T-cell (primary cell): ENCODE measurements around the gene UBA6. TPM values are rescaled to one million over a fixed set of nuclear protein-coding genes. Genes with fewer than 3 reads are reported as not detected.
"Not testable (repeated sequence)": the region's sequence is repeated elsewhere in the genome, so short reads cannot be mapped to it uniquely, and the experiment has no call there.

Experiments
- ATAC-seq, 4 experiments: fragments of 200-7000 bp in 3 of 4; fragments of 150-1000 bp in 1 of 4; cut with Tn5 transposase; replicated peaks in 1 of 4; 1 replicate in 3 of 4; 2 replicates in 1 of 4; pipeline ENCODE4 v1.10.0; 2021; ENCODE audit warnings: moderate library complexity in 3 of 4, mild to moderate bottlenecking in 2 of 4, moderate number of reproducible peaks in 1 of 4
- CTCF ChIA-PET, 2 donors: fragments of 300-600 bp; sonication (Branson Sonifier 250); formaldehyde crosslinking; loops; one replicate each; lab custom pipeline; 2022; ENCODE audit warnings: antibody characterized with exemption in 2 of 2; lab: Charles Lee
- POLR2A ChIA-PET, 2 donors: fragments of 300-600 bp; sonication (Branson Sonifier 250); formaldehyde crosslinking; loops; one replicate each; lab custom pipeline; 2022; ENCODE audit warnings: antibody characterized with exemption in 2 of 2; lab: Charles Lee
- DNase-seq, 35 experiments: peaks; one replicate each; pipeline versions ENCODE4 v3.0.0 to v3.0.0-alpha.2; 2013 to 2023
- H3K27ac ChIP-seq: one replicate; pipeline ENCODE4 v1.5.1; 2013; ENCODE audit warnings: low read length
- H3K27me3 ChIP-seq, 2 experiments: replicated peaks in 1 of 2; 1 replicate in 1 of 2; 2 replicates in 1 of 2; pipeline versions ENCODE4 v1.6.1 to v1.7.0; 2013; ENCODE audit warnings: low read length in 1 of 2, mixed read lengths in 1 of 2; ENCODE audit not compliant: control insufficient read depth in 2 of 2, insufficient read depth in 2 of 2; ENCODE audit errors: extremely low read depth in 1 of 2
- H3K36me3 ChIP-seq, 2 donors: 1 replicate in 1 of 2; 2 replicates in 1 of 2; pipeline versions ENCODE4 v1.6.1 to v1.7.0; 2013; ENCODE audit warnings: low read length in 1 of 2; ENCODE audit not compliant: control insufficient read depth in 2 of 2, insufficient read depth in 1 of 2; ENCODE audit errors: extremely low read depth in 1 of 2
- H3K4me1 ChIP-seq, 2 experiments: 1 replicate in 1 of 2; 2 replicates in 1 of 2; pipeline versions ENCODE4 v1.6.1 to v1.7.0; 2013; ENCODE audit warnings: low read length in 2 of 2, mixed read lengths in 1 of 2; ENCODE audit not compliant: insufficient read depth in 2 of 2, control insufficient read depth in 1 of 2; ENCODE audit errors: extremely low read depth in 1 of 2
- H3K4me3 ChIP-seq, 2 donors: 1 replicate in 1 of 2; 2 replicates in 1 of 2; pipeline versions ENCODE4 v1.5.1 to v1.7.0; 2013; ENCODE audit warnings: mild to moderate bottlenecking in 2 of 2, low read length in 1 of 2, moderate library complexity in 1 of 2; ENCODE audit not compliant: control insufficient read depth in 1 of 2; ENCODE audit errors: extremely low read depth in 1 of 2
- H3K9me3 ChIP-seq: 2 replicates; pipeline ENCODE4 v1.7.0; 2013
- H3K27ac Mint-ChIP-seq, 2 donors: one replicate each; pipeline ENCODE4 v1.8.0; 2020 to 2021; ENCODE audit warnings: mild to moderate bottlenecking in 2 of 2, mixed read lengths in 2 of 2
- H3K27me3 Mint-ChIP-seq, 2 donors: one replicate each; pipeline ENCODE4 v1.8.0; 2021 to 2022; ENCODE audit warnings: mixed read lengths in 2 of 2
- H3K36me3 Mint-ChIP-seq: one replicate; pipeline ENCODE4 v1.8.0; 2021; ENCODE audit warnings: mixed read lengths
- H3K4me1 Mint-ChIP-seq, 3 donors: one replicate each; pipeline ENCODE4 v1.8.0; 2020 to 2022; ENCODE audit warnings: mixed read lengths in 3 of 3, mild to moderate bottlenecking in 1 of 3
- H3K4me3 Mint-ChIP-seq, 3 donors: one replicate each; pipeline ENCODE4 v1.8.0; 2020 to 2022; ENCODE audit warnings: mild to moderate bottlenecking in 3 of 3, mixed read lengths in 3 of 3, moderate library complexity in 3 of 3
- H3K9me3 Mint-ChIP-seq, 3 donors: one replicate each; pipeline ENCODE4 v1.8.0; 2020 to 2022; ENCODE audit warnings: mixed read lengths in 3 of 3
- WGBS: methylation state at CpG from one replicate; pipeline ENCODE4 v1.1.5; 2013; ENCODE audit warnings: missing lambda C conversion rate; ENCODE audit not compliant: insufficient coverage; 5-methylcytosine and 5-hydroxymethylcytosine counted together
- total RNA-seq, 35 experiments: library from RNA in 6 of 35; stranded (reverse) in 6 of 35; fragments of 120-200 nt in 1 of 35; gene quantifications; one replicate each; pipeline versions ENCODE4 v1.2.1 to v1.2.4 and lab custom pipeline; 2013 to 2026

The UBA6 gene
- total RNA-seq, 5 donors from 2014 or later (not counting 1 experiment from before 2014, with no cell fraction given): 42.3 to 48.4 (median 43.0) TPM

DNA sequence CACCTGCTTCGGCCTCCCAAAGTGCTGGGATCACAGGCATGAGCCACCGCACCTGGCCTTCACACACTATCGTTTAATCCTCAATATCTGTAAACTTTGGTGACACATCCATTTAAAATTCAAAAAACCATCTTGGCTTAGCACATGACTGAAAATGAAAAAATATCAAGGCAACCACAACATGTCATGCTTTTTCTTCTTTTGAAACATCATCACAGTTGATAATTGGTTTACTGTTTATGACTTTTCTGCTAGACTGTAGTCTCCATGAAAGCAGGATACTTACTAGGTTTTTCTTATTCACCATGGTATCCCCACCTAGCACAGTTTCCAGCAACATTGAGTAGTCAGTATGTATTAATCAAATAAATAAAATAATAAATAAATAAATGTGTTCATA, 42.2 kb upstream of the UBA6 start:
- Mint-ChIP-seq H3K36me3 (peaks cover 10% of the 10 kb centered on the region), H3K4me1 (peaks cover 0 to 3% (median 2%) of the 10 kb centered on the region in 3 donors), H3K9me3 (no peaks in the 10 kb centered on the region), H3K27ac (no peak overlapping the region), H3K4me3 (no peak overlapping the region), H3K27me3 (no peaks in the 10 kb centered on the region)
- no peaks in the 10 kb centered on the region for H3K4me1 ChIP-seq
- ATAC-seq (no peak), DNase-seq (no peak)
- H3K27me3 ChIP-seq: no peaks in the 10 kb centered on the region
- CTCF ChIA-PET: no interaction called here
- no peaks in the 10 kb centered on the region for H3K36me3 ChIP-seq
- 83% methylated on average over 3 of the region's 3 CpGs for WGBS
- H3K27ac ChIP-seq: no peak overlapping the region
- POLR2A ChIA-PET: no interaction called here
- no peak overlapping the region for H3K4me3 ChIP-seq
- no peaks in the 10 kb centered on the region for H3K9me3 ChIP-seq

DNA sequence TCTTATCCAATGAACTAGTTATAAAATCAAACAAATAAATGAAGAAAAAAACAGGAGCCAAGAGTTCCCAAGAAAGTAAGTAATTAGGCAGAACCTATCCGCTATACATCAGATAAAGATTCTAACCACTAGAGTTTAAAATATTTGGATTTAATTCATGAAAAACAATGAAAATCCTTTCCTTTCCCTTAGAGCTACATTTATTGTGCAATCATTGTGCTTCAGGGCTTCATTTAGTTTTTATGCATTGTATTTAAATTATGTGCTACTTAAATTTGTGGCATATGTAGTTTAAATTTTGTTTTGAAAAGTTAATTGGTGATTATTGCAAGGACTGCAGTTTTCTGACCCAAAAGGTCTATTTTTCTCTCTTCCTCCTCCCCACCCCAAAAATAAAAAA, 35.3 kb upstream of the UBA6 start:
- Histone ChIP-seq H3K9me3 (no peaks in the 10 kb centered on the region), H3K4me3 (no peak overlapping the region), H3K27me3 (no peaks in the 10 kb centered on the region), H3K36me3 (no peaks in the 10 kb centered on the region), H3K27ac (no peak overlapping the region), H3K4me1 (no peaks in the 10 kb centered on the region)
- ATAC-seq (no peak), DNase-seq (no peak)
- CTCF ChIA-PET: interaction anchor here in 1 of 2 donors (1.9 kb wide), 1 partner anchor 11 kb away, joined by 5 read pairs; no protein-coding TSS in a partner anchor
- POLR2A ChIA-PET: no interaction called here
- Mint-ChIP-seq H3K36me3 (peaks cover 6% of the 10 kb centered on the region), H3K4me1 (no peaks in the 10 kb centered on the region), H3K4me3 (no peak overlapping the region), H3K27ac (no peak overlapping the region), H3K9me3 (no peaks in the 10 kb centered on the region), H3K27me3 (no peaks in the 10 kb centered on the region)
- WGBS: no CpG with 5 or more reads among the region's 1 CpG

DNA sequence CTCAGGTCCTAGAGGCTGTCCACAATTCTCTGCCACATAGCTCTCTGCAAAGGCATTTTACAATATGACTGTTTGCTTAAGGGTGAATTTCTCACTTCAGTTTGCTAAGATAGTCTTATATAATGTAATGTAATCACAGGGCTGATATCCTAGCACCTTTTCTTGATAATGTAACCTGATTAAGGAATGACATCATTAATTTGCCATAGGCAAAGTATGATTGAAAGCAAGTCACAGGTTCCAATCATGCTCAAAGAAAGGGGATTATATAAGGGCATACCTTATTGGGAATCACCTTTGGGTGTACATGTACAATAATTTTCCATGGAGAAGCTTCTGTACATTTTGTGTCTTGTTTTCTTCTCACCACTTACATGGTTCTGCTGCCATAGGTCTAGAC, 34.4 kb upstream of the UBA6 start:
- Histone ChIP-seq H3K4me3 (no peak overlapping the region), H3K27me3 (no peaks in the 10 kb centered on the region), H3K9me3 (no peaks in the 10 kb centered on the region), H3K27ac (no peak overlapping the region), H3K4me1 (no peaks in the 10 kb centered on the region), H3K36me3 (no peaks in the 10 kb centered on the region)
- DNase-seq: no peak
- Mint-ChIP-seq H3K27ac (no peak overlapping the region), H3K9me3 (no peaks in the 10 kb centered on the region), H3K36me3 (peaks cover 6% of the 10 kb centered on the region), H3K4me1 (no peaks in the 10 kb centered on the region), H3K4me3 (no peak overlapping the region), H3K27me3 (no peaks in the 10 kb centered on the region)
- ATAC-seq: no peak
- ChIA-PET POLR2A (no interaction called here), CTCF (interaction anchor here (0.6 to 1.9 kb wide), 4 partner anchors 11 to 14 kb away, joined by 3 to 6 read pairs (median 4); no protein-coding TSS in a partner anchor)

DNA sequence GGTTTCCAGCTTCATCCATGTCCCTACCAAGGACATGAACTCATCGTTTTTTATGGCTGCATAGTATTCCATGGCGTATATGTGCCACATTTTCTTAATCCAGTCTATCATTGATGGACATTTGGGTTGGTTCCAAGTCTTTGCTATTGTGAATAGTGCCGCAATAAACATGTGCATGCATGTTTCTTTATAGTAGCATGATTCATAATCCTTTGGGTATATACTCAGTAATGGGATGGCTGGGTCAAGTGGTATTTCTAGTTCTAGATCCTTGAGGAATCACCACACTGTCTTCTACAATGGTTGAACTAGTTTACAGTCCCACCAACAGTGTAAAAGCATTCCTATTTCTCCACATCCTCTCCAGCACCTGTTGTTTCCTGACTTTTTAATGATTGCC, 29.6 kb upstream of the UBA6 start:
- CTCF ChIA-PET, H3K9me3 ChIP-seq, H3K27me3 ChIP-seq, H3K36me3 ChIP-seq, H3K9me3 Mint-ChIP-seq, H3K27ac Mint-ChIP-seq, H3K4me1 ChIP-seq, H3K27ac ChIP-seq, H3K4me1 Mint-ChIP-seq, H3K27me3 Mint-ChIP-seq, H3K4me3 Mint-ChIP-seq, POLR2A ChIA-PET, ATAC-seq, DNase-seq, H3K4me3 ChIP-seq: not testable (repeated sequence)
- H3K36me3 Mint-ChIP-seq: peaks cover 19% of the 10 kb centered on the region
- no CpG with 5 or more reads among the region's 3 CpGs for WGBS

DNA sequence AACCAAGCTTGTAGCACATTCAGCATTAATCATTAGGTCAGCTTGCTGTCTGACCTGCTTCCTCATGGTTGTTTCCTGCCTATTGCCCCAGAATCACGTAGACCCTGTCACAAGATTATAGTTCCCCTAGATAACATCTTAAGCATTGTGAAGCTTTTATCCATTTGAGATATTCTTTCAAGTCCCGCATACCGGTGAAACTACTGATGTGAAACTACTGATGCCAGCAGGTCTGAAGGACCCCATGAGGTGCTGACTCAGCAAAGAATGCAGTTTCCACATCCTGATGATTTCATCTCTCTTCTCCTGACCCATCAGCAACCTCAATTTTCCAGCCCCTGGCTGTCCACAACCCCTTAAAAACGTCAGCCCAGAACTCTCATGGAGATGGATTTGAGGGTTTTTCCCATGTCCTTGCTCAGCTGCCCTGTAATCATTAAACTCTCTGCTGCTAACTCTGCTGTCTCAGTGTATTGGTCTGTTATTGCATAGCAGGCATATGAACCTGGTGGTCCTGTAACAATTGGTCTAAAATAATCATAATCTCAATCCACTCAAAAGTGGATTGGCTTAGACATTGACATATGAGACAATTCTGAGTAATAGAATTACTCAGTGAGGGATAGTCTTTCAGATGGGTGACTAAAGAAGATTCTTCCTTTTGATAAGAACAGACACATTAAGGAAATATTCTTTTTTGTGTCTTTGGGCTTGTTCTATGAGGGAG, 26.3 kb upstream of the UBA6 start:
- Histone ChIP-seq H3K27ac (no peak overlapping the region), H3K36me3 (no peaks in the 10 kb centered on the region), H3K27me3 (no peaks in the 10 kb centered on the region), H3K4me1 (no peaks in the 10 kb centered on the region), H3K4me3 (no peak overlapping the region), H3K9me3 (no peaks in the 10 kb centered on the region)
- WGBS: 52% methylated on average over 3 of the region's 4 CpGs
- ChIA-PET POLR2A (no interaction called here), CTCF (interaction anchor here in 1 of 2 donors (2.1 kb wide), 1 partner anchor 20 kb away, joined by 9 read pairs; no protein-coding TSS in a partner anchor)
- Mint-ChIP-seq H3K36me3 (peaks cover 23% of the 10 kb centered on the region), H3K9me3 (peaks cover 0 to 4% (median 0%) of the 10 kb centered on the region in 3 donors), H3K27ac (no peak overlapping the region), H3K4me3 (no peak overlapping the region), H3K4me1 (no peaks in the 10 kb centered on the region), H3K27me3 (no peaks in the 10 kb centered on the region)
- ATAC-seq: no peak
- DNase-seq: no peak

DNA sequence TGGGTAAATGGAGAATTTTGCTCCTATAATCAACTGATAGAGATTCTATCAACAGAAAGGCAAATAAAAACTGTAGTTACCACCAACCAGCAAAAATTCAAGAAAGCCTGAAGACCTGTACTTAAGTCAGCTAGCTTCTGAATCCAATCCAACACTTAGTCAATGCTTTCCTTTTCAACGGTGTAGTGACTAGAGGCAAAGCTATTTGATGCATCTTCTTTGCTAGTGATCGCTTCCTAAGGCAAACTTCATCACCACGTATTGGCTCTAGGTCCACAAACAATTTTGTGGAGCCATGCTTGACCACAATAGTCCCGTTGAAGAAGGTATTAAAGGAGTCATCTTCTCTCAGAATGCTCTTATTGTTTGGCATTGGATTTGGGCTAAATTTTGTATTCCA, 25.0 kb upstream of the UBA6 start:
- peaks cover 0 to 6% (median 0%) of the 10 kb centered on the region in 3 donors for H3K9me3 Mint-ChIP-seq
- CTCF ChIA-PET: interaction anchor here in 1 of 2 donors (1.2 to 1.4 kb wide), 2 partner anchors 20 to 42 kb away, joined by 3 to 4 read pairs; no protein-coding TSS in a partner anchor
- H3K27me3 ChIP-seq: no peaks in the 10 kb centered on the region
- no peaks in the 10 kb centered on the region for H3K9me3 ChIP-seq
- H3K27me3 Mint-ChIP-seq: no peaks in the 10 kb centered on the region
- no peak overlapping the region for H3K27ac ChIP-seq
- peaks cover 0 to 3% (median 0%) of the 10 kb centered on the region in 3 donors for H3K4me1 Mint-ChIP-seq
- DNase-seq: no peak
- H3K4me1 ChIP-seq: no peaks in the 10 kb centered on the region
- peaks cover 31% of the 10 kb centered on the region for H3K36me3 Mint-ChIP-seq
- peaks cover 0 to 3% of the 10 kb centered on the region in 2 donors for H3K36me3 ChIP-seq
- H3K27ac Mint-ChIP-seq: no peak overlapping the region
- no peak overlapping the region for H3K4me3 Mint-ChIP-seq
- no peak overlapping the region for H3K4me3 ChIP-seq
- 93% methylated on average over 2 of the region's 4 CpGs for WGBS
- POLR2A ChIA-PET: no interaction called here
- no peak for ATAC-seq
